ENCODE measurements around the gene GADD45GIP1. TPM values are rescaled to one million over a fixed set of nuclear protein-coding genes. Genes with fewer than 3 reads are reported as not detected.
A peak's percentile ranks its signal among the peaks of the same experiment; 100 is the strongest.

GADD45GIP1 gene
- 10 to 100 TPM; 13.1 to 17.5 TPM for total RNA-seq
- long read RNA-seq, transcript GADD45GIP1-201 (2 exons, 1,782 nt) = major isoform, 54 of 60 reads
- long read RNA-seq, partial matches to known transcripts = 4 of 60 reads
- long read RNA-seq, other reads (novel, unspliced or antisense) = 2 of 60 reads

- peak; percentile 72 to 84 for DNase-seq
- peak; percentile 90 for ATAC-seq
- intact Hi-C loops (cut with DNase I, micrococcal nuclease) = no loop called here
Observed at GRCh38 chr19:12956446-12957388, at the start of gene GADD45GIP1. Gene GADD45GIP1, minus strand, starts transcription at chr19:12957223. Its CDS starts 11 bp downstream, at chr19:12957212.

GRCh38 chr19:13005861-13006370, 48.9 kb upstream of the GADD45GIP1 start:
- DNase-seq = no peak
- intact Hi-C loops (cut with DNase I, micrococcal nuclease) = no loop called here
- no peak for ATAC-seq

- no peak for DNase-seq
- no peak for ATAC-seq
- intact Hi-C loops (cut with DNase I, micrococcal nuclease) = no loop called here
Observed at GRCh38 chr19:13005253-13005652, 48.2 kb upstream of the GADD45GIP1 start.

- DNase-seq (peak in 1 of 2 donors; percentile 67), ATAC-seq (peak; percentile 92)
- intact Hi-C loops (cut with DNase I, micrococcal nuclease) = no loop called here
Observed at GRCh38 chr19:13004273-13004672, 47.2 kb upstream of the GADD45GIP1 start.

- no peak for DNase-seq
- intact Hi-C loops (cut with DNase I, micrococcal nuclease) = no loop called here
- ATAC-seq = no peak
Observed at GRCh38 chr19:13003081-13003480, 46.1 kb upstream of the GADD45GIP1 start.

GRCh38 chr19:13002166-13002898, 45.3 kb upstream of the GADD45GIP1 start:
- DNase-seq = peak in 1 of 2 donors; percentile 78
- ATAC-seq = no peak
- intact Hi-C loops (cut with DNase I, micrococcal nuclease) = no loop called here

GRCh38 chr19:13001502-13002165, 44.6 kb upstream of the GADD45GIP1 start:
- no peak for ATAC-seq
- intact Hi-C loops (cut with DNase I, micrococcal nuclease) = no loop called here
- no peak for DNase-seq

- DNase-seq (no peak), ATAC-seq (no peak)
- intact Hi-C loops (cut with DNase I, micrococcal nuclease) = no loop called here
Observed at GRCh38 chr19:13001166-13001501, 44.1 kb upstream of the GADD45GIP1 start.

- intact Hi-C loops (cut with DNase I, micrococcal nuclease) = no loop called here
Observed at GRCh38 chr19:12997967-12998940, 41.2 kb upstream of the GADD45GIP1 start.

GRCh38 chr19:12997179-12997966, 40.4 kb upstream of the GADD45GIP1 start:
- ATAC-seq (no peak), DNase-seq (no peak)
- intact Hi-C loops (cut with DNase I, micrococcal nuclease) = no loop called here

More at GRCh38 chr19:12997967-12998940, 41.2 kb upstream of the GADD45GIP1 start:
- DNase-seq (no peak), ATAC-seq (no peak)

GRCh38 chr19:12996406-12997094, 39.5 kb upstream of the GADD45GIP1 start:
- DNase-seq = peak in 1 of 2 donors; percentile 47
- intact Hi-C loops (cut with DNase I, micrococcal nuclease) = no loop called here
- ATAC-seq = peak; percentile 66

- intact Hi-C loops (cut with DNase I, micrococcal nuclease) = no loop called here
- DNase-seq = peak in 1 of 2 donors; percentile 58
- peak; percentile 42 for ATAC-seq
Observed at GRCh38 chr19:12995596-12996405, 38.8 kb upstream of the GADD45GIP1 start.

GRCh38 chr19:12994701-12995595, 37.9 kb upstream of the GADD45GIP1 start, which contains the start of gene NFIX:
Gene NFIX, plus strand, starts transcription at chr19:12995475. Its CDS starts 363 bp downstream, at chr19:12995838.
- ATAC-seq (peak; percentile 58), DNase-seq (peak; percentile 67 to 77)
- intact Hi-C loops (cut with DNase I, micrococcal nuclease) = no loop called here

GRCh38 chr19:12993562-12993961, 36.5 kb upstream of the GADD45GIP1 start:
- intact Hi-C loops (cut with DNase I, micrococcal nuclease) = no loop called here
- no peak for DNase-seq
- ATAC-seq = no peak

- intact Hi-C loops (cut with DNase I, micrococcal nuclease) = no loop called here
- no peak for ATAC-seq
- no peak for DNase-seq
Observed at GRCh38 chr19:12992729-12993128, 35.7 kb upstream of the GADD45GIP1 start.
